GM12874 (cell line): ENCODE results near the gene HOXD4.

Experiments used
- CTCF ChIP-seq: IDR thresholded peaks from 2 replicates; pipeline ENCODE4 v1.5.1; 2011; ENCODE audit warnings: low read depth, mild to moderate bottlenecking, control low read depth, low read length, moderate library complexity; ENCODE audit not compliant: insufficient read depth

Gene HOXD4

GRCh38 chr2:176122052-176122682 lies 29.2 kb upstream of the HOXD4 start:
- TF ChIP-seq CTCF: no peak

- TF ChIP-seq CTCF: no peak
These were observed 28.5 kb upstream of the HOXD4 start, which contains the start of gene HOXD9 for GRCh38 chr2:176122683-176123410. HOXD9 (plus strand) TSS chr2:176122719; CDS start chr2:176122769, 50 bp downstream.

- no peak for TF ChIP-seq CTCF
These were observed 27.8 kb upstream of the HOXD4 start for GRCh38 chr2:176123411-176124109.

- TF ChIP-seq CTCF: no peak
These were observed 27.0 kb upstream of the HOXD4 start for GRCh38 chr2:176124110-176124946.

- TF ChIP-seq CTCF: no peak
These were observed 26.2 kb upstream of the HOXD4 start for GRCh38 chr2:176124947-176125771.

- TF ChIP-seq CTCF: no peak
These were observed 25.6 kb upstream of the HOXD4 start for GRCh38 chr2:176125772-176126054.
